Measurements from ENCODE around the gene JAKMIP2.

JAKMIP2 gene

GRCh38 chr5:147713550-147714295, 68.8 kb downstream of the JAKMIP2 start:
- peak overlapping the region; percentile 98 for H3K27ac ChIP-seq
- no peaks in the 10 kb centered on the region for H3K9me3 ChIP-seq (ENCODE audit: low read depth, low read length)
- no peaks in the 10 kb centered on the region for H3K36me3 ChIP-seq (ENCODE audit: insufficient read depth, low read length)
- TF ChIP-seq POLR2AphosphoS5 (IDR thresholded peaks at IDR 0.05; ENCODE audit: borderline replicate concordance, low read depth, low read length) (peak; percentile 52; the same call in 1 of the 2 replicates), FOXP2 (optimal IDR thresholded peaks at IDR 0.05; ENCODE audit: control extremely low read depth, extremely low read length, insufficient read depth) (no peak), EZH2 (IDR thresholded peaks at IDR 0.05) (no peak)
- H3K4me3 ChIP-seq: peak overlapping the region; percentile 77
- H3K9ac ChIP-seq (ENCODE audit: insufficient read length): peak overlapping the region; percentile 81
- no peak for DNase-seq (ENCODE audit: low read depth, low spot score)

GRCh38 chr5:147712598-147712997, 69.9 kb downstream of the JAKMIP2 start:
- H3K9me3 ChIP-seq (ENCODE audit: low read depth, low read length): no peaks in the 10 kb centered on the region
- peak; percentile 66 for DNase-seq (ENCODE audit: low read depth, low spot score)
- no peaks in the 10 kb centered on the region for H3K36me3 ChIP-seq (ENCODE audit: insufficient read depth, low read length)
- H3K4me3 ChIP-seq: peak overlapping the region; percentile 77
- TF ChIP-seq POLR2AphosphoS5 (IDR thresholded peaks at IDR 0.05; ENCODE audit: borderline replicate concordance, low read depth, low read length) (no peak), FOXP2 (optimal IDR thresholded peaks at IDR 0.05; ENCODE audit: control extremely low read depth, extremely low read length, insufficient read depth) (no peak), EZH2 (IDR thresholded peaks at IDR 0.05) (no peak)
- H3K27ac ChIP-seq: peak overlapping the region; percentile 98
- H3K9ac ChIP-seq (ENCODE audit: insufficient read length): peak overlapping the region; percentile 81

- Histone ChIP-seq H3K9me3 (ENCODE audit: low read depth, low read length) (no peaks in the 10 kb centered on the region), H3K4me3 (peak overlapping the region; percentile 77), H3K9ac (ENCODE audit: insufficient read length) (peak overlapping the region; percentile 81), H3K36me3 (ENCODE audit: insufficient read depth, low read length) (no peaks in the 10 kb centered on the region), H3K27ac (peak overlapping the region; percentile 98)
- no peak for DNase-seq (ENCODE audit: low read depth, low spot score)
- TF ChIP-seq POLR2AphosphoS5 (IDR thresholded peaks at IDR 0.05; ENCODE audit: borderline replicate concordance, low read depth, low read length) (no peak), EZH2 (IDR thresholded peaks at IDR 0.05) (no peak), FOXP2 (optimal IDR thresholded peaks at IDR 0.05; ENCODE audit: control extremely low read depth, extremely low read length, insufficient read depth) (no peak)
These were observed 70.5 kb downstream of the JAKMIP2 start for GRCh38 chr5:147712019-147712418.

- Histone ChIP-seq H3K27ac (peak overlapping the region; percentile 98), H3K36me3 (ENCODE audit: insufficient read depth, low read length) (no peaks in the 10 kb centered on the region), H3K9ac (ENCODE audit: insufficient read length) (peak overlapping the region; percentile 13), H3K9me3 (ENCODE audit: low read depth, low read length) (no peaks in the 10 kb centered on the region), H3K4me3 (peak overlapping the region; percentile 77)
- TF ChIP-seq EZH2 (IDR thresholded peaks at IDR 0.05): no peak
- no peak for DNase-seq (ENCODE audit: low read depth, low spot score)
These were observed 71.5 kb downstream of the JAKMIP2 start for GRCh38 chr5:147711019-147711418.

GRCh38 chr5:147708708-147709107, 73.8 kb downstream of the JAKMIP2 start:
- Histone ChIP-seq H3K9me3 (ENCODE audit: low read depth, low read length) (no peaks in the 10 kb centered on the region), H3K36me3 (ENCODE audit: insufficient read depth, low read length) (no peaks in the 10 kb centered on the region)

GRCh38 chr5:147704544-147704943, 78.0 kb downstream of the JAKMIP2 start:
- 0 out of 2 replicates have a peak, but pooled peaks cover 2% of the 10 kb centered on the region for H3K9me3 ChIP-seq (ENCODE audit: low read depth, low read length)
- TF ChIP-seq EZH2 (IDR thresholded peaks at IDR 0.05) (no peak), FOXP2 (optimal IDR thresholded peaks at IDR 0.05; ENCODE audit: control extremely low read depth, extremely low read length, insufficient read depth) (no peak), POLR2AphosphoS5 (IDR thresholded peaks at IDR 0.05; ENCODE audit: borderline replicate concordance, low read depth, low read length) (no peak)
- no peak overlapping the region for H3K9ac ChIP-seq (ENCODE audit: insufficient read length)
- peaks cover 4% of the 10 kb centered on the region; the same call in 1 of the 2 replicates for H3K36me3 ChIP-seq (ENCODE audit: insufficient read depth, low read length)
- H3K27ac ChIP-seq: no peak overlapping the region
- DNase-seq (ENCODE audit: low read depth, low spot score): no peak
- H3K4me3 ChIP-seq: no peak overlapping the region

More at GRCh38 chr5:147708708-147709107, 73.8 kb downstream of the JAKMIP2 start:
- DNase-seq (ENCODE audit: low read depth, low spot score): no peak
- Histone ChIP-seq H3K9ac (ENCODE audit: insufficient read length) (no peak overlapping the region), H3K4me3 (no peak overlapping the region), H3K27ac (peak overlapping the region; percentile 62; the same call in 1 of the 2 replicates)
- no peak for TF ChIP-seq EZH2 (IDR thresholded peaks at IDR 0.05)
- TF ChIP-seq FOXP2 (optimal IDR thresholded peaks at IDR 0.05; ENCODE audit: control extremely low read depth, extremely low read length, insufficient read depth): no peak
- no peak for TF ChIP-seq POLR2AphosphoS5 (IDR thresholded peaks at IDR 0.05; ENCODE audit: borderline replicate concordance, low read depth, low read length)

GRCh38 chr5:147701468-147701867, 81.1 kb downstream of the JAKMIP2 start:
- Histone ChIP-seq H3K9ac (ENCODE audit: insufficient read length) (no peak overlapping the region), H3K4me3 (no peak overlapping the region), H3K36me3 (ENCODE audit: insufficient read depth, low read length) (peaks cover 28% of the 10 kb centered on the region), H3K27ac (no peak overlapping the region), H3K9me3 (ENCODE audit: low read depth, low read length) (peaks cover 11% of the 10 kb centered on the region; the same call in 1 of the 2 replicates)
- no peak for DNase-seq (ENCODE audit: low read depth, low spot score)
- TF ChIP-seq EZH2 (IDR thresholded peaks at IDR 0.05): no peak
- TF ChIP-seq FOXP2 (optimal IDR thresholded peaks at IDR 0.05; ENCODE audit: control extremely low read depth, extremely low read length, insufficient read depth): no peak
- no peak for TF ChIP-seq POLR2AphosphoS5 (IDR thresholded peaks at IDR 0.05; ENCODE audit: borderline replicate concordance, low read depth, low read length)

GRCh38 chr5:147699496-147700088, 82.9 kb downstream of the JAKMIP2 start:
- Histone ChIP-seq H3K27ac (no peak overlapping the region), H3K36me3 (ENCODE audit: insufficient read depth, low read length) (peaks cover 28% of the 10 kb centered on the region), H3K4me3 (no peak overlapping the region), H3K9ac (ENCODE audit: insufficient read length) (no peak overlapping the region), H3K9me3 (ENCODE audit: low read depth, low read length) (peaks cover 11% of the 10 kb centered on the region; the same call in 1 of the 2 replicates)
- TF ChIP-seq FOXP2 (optimal IDR thresholded peaks at IDR 0.05; ENCODE audit: control extremely low read depth, extremely low read length, insufficient read depth) (no peak), EZH2 (IDR thresholded peaks at IDR 0.05) (no peak), POLR2AphosphoS5 (IDR thresholded peaks at IDR 0.05; ENCODE audit: borderline replicate concordance, low read depth, low read length) (no peak)
- DNase-seq (ENCODE audit: low read depth, low spot score): no peak

Measured in SK-N-MC (cell line).